HL-60 (cell line): ENCODE results near the gene MLXIP.

Experiments used
- GABPA ChIP-seq: IDR thresholded peaks from 2 replicates; pipeline ENCODE4 v1.6.1; 2012; ENCODE audit warnings: low read depth
- TF ChIP-seq, protein P1 (sequence below): IDR thresholded peaks from one replicate; pipeline ENCODE4 v1.5.1; 2011; ENCODE audit warnings: low read length, control low read depth, inconsistent platforms; ENCODE audit not compliant: insufficient read depth
- TF ChIP-seq, protein P2 (sequence below): IDR thresholded peaks from 2 replicates; pipeline ENCODE4 v1.6.1; 2012; ENCODE audit warnings: low read depth; ENCODE audit not compliant: insufficient replicate concordance

DNA sequence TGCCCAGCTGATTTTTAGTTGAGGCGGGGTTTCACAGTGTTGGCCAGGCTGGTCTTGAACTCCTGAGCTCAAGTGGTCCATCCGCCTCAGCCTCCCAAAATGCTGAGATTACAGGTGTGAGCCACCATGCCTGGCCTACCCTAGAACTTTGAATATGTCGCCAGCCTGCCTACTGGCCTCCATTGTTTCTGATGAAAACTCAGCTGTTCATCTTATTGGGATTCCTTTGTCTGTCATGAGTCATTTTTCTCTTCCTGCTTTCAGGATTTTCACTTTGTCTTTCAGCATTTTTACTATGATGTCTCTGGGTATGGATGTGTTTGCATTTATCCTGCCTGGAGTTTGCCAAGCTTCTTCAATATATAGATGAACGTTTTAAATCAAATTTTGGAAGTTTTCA, 116.8 kb downstream of the MLXIP start:
- TF ChIP-seq, protein P1, sequence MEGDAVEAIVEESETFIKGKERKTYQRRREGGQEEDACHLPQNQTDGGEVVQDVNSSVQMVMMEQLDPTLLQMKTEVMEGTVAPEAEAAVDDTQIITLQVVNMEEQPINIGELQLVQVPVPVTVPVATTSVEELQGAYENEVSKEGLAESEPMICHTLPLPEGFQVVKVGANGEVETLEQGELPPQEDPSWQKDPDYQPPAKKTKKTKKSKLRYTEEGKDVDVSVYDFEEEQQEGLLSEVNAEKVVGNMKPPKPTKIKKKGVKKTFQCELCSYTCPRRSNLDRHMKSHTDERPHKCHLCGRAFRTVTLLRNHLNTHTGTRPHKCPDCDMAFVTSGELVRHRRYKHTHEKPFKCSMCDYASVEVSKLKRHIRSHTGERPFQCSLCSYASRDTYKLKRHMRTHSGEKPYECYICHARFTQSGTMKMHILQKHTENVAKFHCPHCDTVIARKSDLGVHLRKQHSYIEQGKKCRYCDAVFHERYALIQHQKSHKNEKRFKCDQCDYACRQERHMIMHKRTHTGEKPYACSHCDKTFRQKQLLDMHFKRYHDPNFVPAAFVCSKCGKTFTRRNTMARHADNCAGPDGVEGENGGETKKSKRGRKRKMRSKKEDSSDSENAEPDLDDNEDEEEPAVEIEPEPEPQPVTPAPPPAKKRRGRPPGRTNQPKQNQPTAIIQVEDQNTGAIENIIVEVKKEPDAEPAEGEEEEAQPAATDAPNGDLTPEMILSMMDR: no peak
- TF ChIP-seq, protein P2, sequence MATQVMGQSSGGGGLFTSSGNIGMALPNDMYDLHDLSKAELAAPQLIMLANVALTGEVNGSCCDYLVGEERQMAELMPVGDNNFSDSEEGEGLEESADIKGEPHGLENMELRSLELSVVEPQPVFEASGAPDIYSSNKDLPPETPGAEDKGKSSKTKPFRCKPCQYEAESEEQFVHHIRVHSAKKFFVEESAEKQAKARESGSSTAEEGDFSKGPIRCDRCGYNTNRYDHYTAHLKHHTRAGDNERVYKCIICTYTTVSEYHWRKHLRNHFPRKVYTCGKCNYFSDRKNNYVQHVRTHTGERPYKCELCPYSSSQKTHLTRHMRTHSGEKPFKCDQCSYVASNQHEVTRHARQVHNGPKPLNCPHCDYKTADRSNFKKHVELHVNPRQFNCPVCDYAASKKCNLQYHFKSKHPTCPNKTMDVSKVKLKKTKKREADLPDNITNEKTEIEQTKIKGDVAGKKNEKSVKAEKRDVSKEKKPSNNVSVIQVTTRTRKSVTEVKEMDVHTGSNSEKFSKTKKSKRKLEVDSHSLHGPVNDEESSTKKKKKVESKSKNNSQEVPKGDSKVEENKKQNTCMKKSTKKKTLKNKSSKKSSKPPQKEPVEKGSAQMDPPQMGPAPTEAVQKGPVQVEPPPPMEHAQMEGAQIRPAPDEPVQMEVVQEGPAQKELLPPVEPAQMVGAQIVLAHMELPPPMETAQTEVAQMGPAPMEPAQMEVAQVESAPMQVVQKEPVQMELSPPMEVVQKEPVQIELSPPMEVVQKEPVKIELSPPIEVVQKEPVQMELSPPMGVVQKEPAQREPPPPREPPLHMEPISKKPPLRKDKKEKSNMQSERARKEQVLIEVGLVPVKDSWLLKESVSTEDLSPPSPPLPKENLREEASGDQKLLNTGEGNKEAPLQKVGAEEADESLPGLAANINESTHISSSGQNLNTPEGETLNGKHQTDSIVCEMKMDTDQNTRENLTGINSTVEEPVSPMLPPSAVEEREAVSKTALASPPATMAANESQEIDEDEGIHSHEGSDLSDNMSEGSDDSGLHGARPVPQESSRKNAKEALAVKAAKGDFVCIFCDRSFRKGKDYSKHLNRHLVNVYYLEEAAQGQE: no peak
- TF ChIP-seq GABPA: no peak
